NCI-H1694 treated with DMSO at 0.1 percent for 48 hours (cell line): ENCODE data around the gene CDKN2B.

ENCODE experiments used
- DNase-seq: peaks from one replicate; lab custom pipeline; 2025; lab: John Stamatoyannopoulos, UW

Gene CDKN2B

GRCh38 chr9:21993893-21994555 is 15.1 kb downstream of the CDKN2B start, which contains the start of gene CDKN2A:
Gene CDKN2A, minus strand, starts transcription at chr9:21994392.
- DNase-seq, result peak; percentile 86

- no peak for DNase-seq
These were observed 16.1 kb downstream of the CDKN2B start for GRCh38 chr9:21993007-21993406.

GRCh38 chr9:21991072-21991959 is 17.8 kb downstream of the CDKN2B start:
- no peak for DNase-seq

DNA sequence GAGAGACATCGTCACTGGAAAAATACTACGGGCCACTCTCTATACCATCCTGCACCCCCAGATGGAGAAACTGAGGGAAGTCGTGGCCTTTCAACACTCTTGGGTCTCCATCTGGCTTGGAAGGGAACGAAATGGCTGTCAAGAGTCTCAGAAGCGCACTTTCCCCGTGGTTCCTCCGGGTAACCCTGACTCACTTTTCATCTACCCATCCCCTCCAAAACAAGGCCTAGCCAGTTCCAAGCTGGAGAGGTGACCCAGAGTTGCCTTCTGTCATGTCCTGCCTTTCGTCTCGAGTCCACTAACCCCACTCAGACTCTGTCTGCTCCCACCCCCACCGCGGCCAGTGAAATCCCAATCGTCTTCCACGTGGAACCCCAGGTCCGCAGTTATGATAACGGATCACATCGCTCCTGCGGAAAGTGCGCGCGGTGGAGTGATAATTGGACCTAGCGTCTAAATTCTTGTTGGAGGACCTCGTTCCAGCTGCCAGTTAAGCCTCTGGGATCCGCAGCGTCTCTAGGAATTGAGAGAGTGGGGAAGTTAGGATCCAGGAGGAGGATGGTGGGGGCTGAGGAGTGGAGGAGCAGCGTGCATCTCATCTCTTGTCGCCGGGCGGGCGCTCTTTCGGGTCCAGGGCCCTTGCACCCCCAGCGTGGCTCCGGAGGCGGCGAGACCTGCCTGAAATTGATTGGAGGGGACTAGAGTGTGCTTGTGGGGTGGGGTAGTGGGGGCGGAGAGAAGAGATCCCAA is 19.5 kb downstream of the CDKN2B start:
- no peak for DNase-seq

DNA sequence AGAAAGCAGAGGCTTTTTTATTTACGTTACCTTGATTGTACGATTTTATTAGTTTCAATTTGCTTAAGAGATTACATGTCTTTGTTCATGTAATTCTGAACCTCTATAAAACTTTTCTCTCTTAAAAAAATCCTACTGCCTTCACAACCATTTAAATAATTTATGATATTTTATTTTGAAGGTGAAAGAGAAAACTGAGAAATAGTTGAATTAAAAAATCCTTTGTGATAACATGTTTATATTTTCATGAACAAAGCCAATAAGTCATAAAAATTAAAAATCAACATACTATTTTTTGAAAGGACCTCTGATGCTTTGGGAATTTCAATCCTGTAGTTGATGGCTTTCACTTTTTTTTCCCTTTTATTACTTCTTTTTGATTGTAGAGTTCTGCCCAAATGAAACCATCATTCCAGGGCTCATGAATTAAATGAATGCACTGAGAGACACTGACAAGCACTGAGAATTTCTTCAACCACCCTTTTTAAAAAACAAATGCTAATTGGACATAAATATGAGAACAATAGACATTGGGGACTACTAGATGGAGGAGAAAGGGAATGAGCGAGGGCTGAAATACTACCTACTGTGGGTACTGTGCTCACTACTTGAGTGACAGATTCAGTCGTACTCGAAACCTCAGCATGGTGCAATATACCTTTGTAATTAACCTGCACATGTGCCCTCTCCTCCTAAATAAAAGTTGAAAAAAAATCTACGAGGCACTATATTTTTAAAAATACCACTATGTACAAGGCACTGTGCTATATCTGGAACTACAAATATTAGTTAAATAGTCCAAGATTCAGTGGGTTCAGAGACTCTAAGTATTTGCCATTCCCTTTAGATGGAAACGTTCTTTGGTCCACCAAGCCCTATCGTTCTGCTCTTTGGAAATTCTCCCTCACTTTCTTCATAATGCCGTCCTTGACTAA is 20.8 kb downstream of the CDKN2B start:
- no peak for DNase-seq

DNA sequence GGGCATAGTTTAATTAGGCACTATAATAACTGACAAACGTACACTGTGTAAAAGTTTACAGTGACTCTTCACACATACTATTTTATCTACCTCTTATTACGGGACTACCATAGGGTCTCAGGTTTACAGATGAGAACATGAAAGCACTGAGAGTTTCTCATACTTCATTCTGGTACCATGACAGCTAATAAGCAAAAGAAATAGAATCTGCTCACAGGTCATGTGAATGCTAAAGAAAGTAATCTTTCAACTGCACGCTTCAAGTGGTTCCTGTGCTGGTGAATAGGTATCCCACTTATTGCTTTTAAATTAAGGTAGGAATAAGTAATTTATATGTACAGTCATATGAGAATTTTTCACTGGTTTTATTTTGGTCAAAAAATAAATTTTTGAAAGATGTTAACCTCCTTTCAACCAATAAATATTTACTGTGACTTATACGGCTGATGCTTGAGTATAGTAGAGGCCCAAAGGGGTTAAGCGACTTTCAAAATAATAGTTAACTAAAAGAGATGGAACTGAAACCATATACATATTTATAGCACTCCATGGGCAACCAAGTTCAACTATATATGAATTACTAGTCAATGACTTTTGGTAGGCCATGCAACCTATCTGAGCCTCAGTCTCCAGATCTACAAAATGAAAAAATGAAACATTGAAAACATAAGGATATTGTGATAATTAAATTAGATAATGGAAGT is 23.0 kb downstream of the CDKN2B start:
- no peak for DNase-seq

GRCh38 chr9:21984101-21984500 is 25.0 kb downstream of the CDKN2B start:
- no peak for DNase-seq

GRCh38 chr9:21983561-21983935 is 25.6 kb downstream of the CDKN2B start:
- DNase-seq, result no peak

DNA sequence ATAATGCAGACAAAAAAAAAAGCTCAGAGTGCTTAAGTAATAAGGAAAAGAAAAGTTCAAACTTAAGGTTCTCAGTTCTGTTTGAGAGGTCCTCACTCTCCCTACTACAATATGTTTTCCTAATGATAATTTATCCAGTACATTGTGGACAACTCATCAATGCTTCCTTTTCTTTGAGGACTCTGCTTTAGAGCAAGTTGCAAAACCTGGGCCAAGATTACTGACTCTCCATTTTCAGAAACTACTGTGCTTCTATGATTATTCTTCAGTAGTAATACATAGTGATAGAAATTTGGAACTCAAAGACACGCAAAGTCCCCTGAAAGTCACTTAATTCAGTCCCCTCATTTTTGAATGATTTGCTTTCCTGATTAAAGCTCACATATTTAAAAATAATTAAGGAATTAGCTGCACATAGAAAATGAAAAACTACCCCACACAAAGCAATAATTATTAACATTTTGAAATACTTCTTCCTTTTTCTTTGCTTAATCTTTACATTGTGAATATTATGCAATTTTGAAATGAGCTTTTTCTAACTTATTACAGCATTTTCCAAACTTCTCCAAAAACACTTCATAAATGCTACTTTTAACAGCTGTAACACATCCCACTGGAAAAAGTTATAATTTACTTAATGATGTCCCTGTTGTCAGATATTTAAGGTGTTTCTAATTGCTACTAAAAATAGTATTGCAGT is 26.1 kb downstream of the CDKN2B start:
- DNase-seq, result no peak

DNA sequence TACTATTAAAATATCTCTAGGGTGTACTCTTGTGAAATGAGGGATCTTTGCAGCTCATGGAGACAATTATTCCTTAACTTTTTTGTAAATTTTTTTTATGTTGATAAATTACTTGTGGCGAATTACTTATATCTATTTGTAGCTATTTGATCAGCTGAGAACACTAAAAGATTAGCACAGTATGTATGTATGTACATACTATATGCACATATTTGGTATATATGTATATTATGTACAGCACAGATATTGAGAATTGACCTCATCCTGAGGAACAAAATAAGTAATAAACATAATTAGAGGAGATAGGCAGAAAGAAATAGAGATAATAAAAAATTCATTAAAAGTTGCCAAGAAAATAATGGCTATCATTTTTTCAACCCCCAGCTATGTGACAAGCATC is 26.7 kb downstream of the CDKN2B start:
- DNase-seq, result no peak

GRCh38 chr9:21976334-21976875 is 32.7 kb downstream of the CDKN2B start:
- DNase-seq, result no peak

GRCh38 chr9:21974722-21975409 is 34.2 kb downstream of the CDKN2B start:
- peak; percentile 70 for DNase-seq

DNA sequence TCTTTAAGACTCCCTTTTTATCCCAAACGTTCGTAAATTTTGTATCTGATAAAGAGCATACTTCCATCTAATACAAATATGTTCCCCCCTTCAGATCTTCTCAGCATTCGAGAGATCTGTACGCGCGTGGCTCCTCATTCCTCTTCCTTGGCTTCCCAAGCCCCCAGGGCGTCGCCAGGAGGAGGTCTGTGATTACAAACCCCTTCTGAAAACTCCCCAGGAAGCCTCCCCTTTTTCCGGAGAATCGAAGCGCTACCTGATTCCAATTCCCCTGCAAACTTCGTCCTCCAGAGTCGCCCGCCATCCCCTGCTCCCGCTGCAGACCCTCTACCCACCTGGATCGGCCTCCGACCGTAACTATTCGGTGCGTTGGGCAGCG is 34.8 kb downstream of the CDKN2B start:
- no peak for DNase-seq

DNA sequence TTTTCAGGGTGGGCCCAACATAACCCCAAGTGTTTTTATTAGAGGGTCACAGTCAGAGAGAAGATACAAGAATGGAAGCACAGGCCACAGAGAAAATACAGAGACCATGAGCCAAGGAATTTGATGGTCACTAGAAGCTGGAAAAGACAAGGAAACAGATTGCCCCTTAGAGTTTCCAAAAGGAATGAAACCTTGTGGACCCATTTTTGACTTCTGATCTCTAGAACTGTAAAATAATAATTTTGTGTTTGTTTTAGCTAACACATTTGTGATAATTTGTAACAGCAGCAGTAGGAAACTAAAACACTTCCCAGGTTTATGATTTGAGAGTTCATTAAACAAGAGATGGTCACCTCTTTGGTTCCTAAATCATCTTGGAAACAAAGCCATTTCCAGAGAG is 36.7 kb downstream of the CDKN2B start:
- no peak for DNase-seq

- no peak for DNase-seq
These were observed 38.1 kb downstream of the CDKN2B start for GRCh38 chr9:21970800-21971640.

GRCh38 chr9:21969951-21970799 is 38.9 kb downstream of the CDKN2B start:
- DNase-seq, result no peak
